Activated naive CD4-positive, alpha-beta T cell treated with anti-CD3 and anti-CD28 coated beads for 36 hours (primary cell): ENCODE measurements around the gene IGF2BP3. TPM values are rescaled to one million over a fixed set of nuclear protein-coding genes. Genes with fewer than 3 reads are reported as not detected.

ENCODE experiments used
- CTCF ChIA-PET: fragments of 350-600 bp; sonication (Branson Sonifier 250); formaldehyde crosslinking; loops from one replicate; lab custom pipeline; 2021; ENCODE audit warnings: antibody characterized with exemption; lab: Charles Lee
- DNase-seq: peaks from one replicate; pipeline ENCODE4 v3.0.0-alpha.2; 2020
- H3K27ac Mint-ChIP-seq: one replicate; pipeline ENCODE4 v1.8.0; 2021; ENCODE audit warnings: mild to moderate bottlenecking, mixed read lengths
- H3K27me3 Mint-ChIP-seq: one replicate; pipeline ENCODE4 v1.8.0; 2021; ENCODE audit warnings: low read depth, mixed read lengths
- H3K36me3 Mint-ChIP-seq: one replicate; pipeline ENCODE4 v1.8.0; 2021; ENCODE audit warnings: low read depth, mixed read lengths
- H3K4me1 Mint-ChIP-seq: one replicate; pipeline ENCODE4 v1.8.0; 2021; ENCODE audit warnings: low read depth, mixed read lengths
- H3K4me3 Mint-ChIP-seq: one replicate; pipeline ENCODE4 v1.8.0; 2021; ENCODE audit warnings: mild to moderate bottlenecking, moderate library complexity, mixed read lengths
- H3K9me3 Mint-ChIP-seq: one replicate; pipeline ENCODE4 v1.8.0; 2021; ENCODE audit warnings: mixed read lengths
- intact Hi-C: fragments of 100-400 bp; cut with micrococcal nuclease; formaldehyde crosslinking; loops from one replicate; pipeline ENCODE4 v1.15.1; 2023
- total RNA-seq, 2 experiments: library from RNA; stranded (reverse); gene quantifications; one replicate each; pipeline ENCODE4 v1.2.3, GENCODE V29; 2021

IGF2BP3 gene
- total RNA-seq, 2 experiments from 2014 or later, result 0.29 to 0.54 TPM

DNA sequence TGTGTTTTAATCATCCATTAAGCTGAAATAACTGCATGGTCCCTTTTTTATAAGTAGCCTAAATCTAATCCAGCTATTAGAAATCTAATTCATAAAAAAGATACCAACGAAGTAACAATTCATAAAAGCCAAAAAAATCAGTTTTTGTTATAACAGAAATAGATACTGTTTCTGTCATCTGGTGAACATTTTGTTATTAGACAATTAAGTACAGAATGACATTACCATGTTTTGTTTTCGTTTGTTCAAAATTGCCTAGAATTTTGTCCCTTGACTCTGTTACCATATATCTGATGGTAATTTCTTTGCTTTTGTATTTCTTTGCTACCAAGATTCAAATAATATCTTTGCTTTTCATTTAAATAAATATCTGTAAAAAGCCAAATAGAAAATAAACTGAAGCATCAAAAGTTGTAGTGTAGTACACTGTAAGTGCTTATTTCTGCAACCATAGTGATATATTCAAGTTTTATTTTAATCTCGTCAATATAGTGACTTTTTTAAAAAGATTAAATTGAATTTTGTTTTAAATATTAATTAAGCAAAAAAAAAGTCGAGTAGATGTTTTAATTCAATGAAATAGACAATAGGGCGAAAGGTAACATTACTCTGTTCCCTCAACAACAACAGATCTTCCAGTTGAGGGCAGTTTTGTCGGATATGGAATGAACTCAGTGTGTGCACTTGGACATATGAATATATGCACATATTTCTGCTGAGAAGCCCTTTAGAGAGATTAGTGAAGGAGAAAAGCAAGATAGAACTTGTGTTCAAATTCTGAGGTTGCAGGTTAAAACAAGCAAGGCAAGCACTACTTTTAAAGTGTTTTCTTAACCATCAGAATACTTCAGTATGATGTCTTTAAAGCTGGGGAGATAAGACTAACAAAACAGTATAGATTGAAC is 7.9 kb upstream of the IGF2BP3 start:
- no peaks in the 10 kb centered on the region for H3K36me3 Mint-ChIP-seq
- CTCF ChIA-PET, result interaction anchor here (0.8 to 1.3 kb wide), 2 partner anchors 113 to 205 kb away, joined by 3 read pairs; no protein-coding TSS in a partner anchor
- no peak overlapping the region for H3K4me3 Mint-ChIP-seq
- intact Hi-C loops, result loop anchor here (10.0 kb wide), 2 partner anchors 373 to 463 kb away; partner anchors contain the start of genes HYCC1 and KLHL7
- DNase-seq, result no peak
- peaks cover 7% of the 10 kb centered on the region for H3K4me1 Mint-ChIP-seq
- H3K9me3 Mint-ChIP-seq, result no peaks in the 10 kb centered on the region
- peaks cover 34% of the 10 kb centered on the region for H3K27me3 Mint-ChIP-seq
- H3K27ac Mint-ChIP-seq, result no peak overlapping the region

DNA sequence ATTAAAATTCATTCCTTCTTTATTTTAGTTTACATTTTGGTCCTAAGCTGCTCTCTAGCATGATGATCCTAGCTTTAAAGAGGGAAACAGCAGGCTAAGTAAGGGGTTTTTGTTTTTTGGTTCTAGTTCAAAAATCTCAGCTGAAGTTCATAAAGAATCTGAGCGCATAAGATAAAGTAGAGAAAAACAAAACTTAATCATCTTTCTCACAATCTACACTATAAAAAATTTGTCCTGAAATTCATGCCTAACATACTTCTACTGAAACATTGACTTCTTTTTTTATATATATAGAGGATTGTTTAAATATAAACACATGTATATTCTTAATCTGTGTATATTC is 6.8 kb upstream of the IGF2BP3 start:
- DNase-seq, result no peak
- intact Hi-C loops, result loop anchor here (10.0 kb wide), 2 partner anchors 372 to 462 kb away; partner anchors contain the start of genes HYCC1 and KLHL7
- no peak overlapping the region for H3K27ac Mint-ChIP-seq
- CTCF ChIA-PET, result no interaction called here
- peaks cover 7% of the 10 kb centered on the region for H3K4me1 Mint-ChIP-seq
- H3K27me3 Mint-ChIP-seq, result peaks cover 41% of the 10 kb centered on the region
- H3K9me3 Mint-ChIP-seq, result no peaks in the 10 kb centered on the region
- no peak overlapping the region for H3K4me3 Mint-ChIP-seq
- no peaks in the 10 kb centered on the region for H3K36me3 Mint-ChIP-seq

GRCh38 chr7:23476286-23477156 is 6.2 kb upstream of the IGF2BP3 start:
- Mint-ChIP-seq H3K27ac (no peak overlapping the region), H3K27me3 (peaks cover 45% of the 10 kb centered on the region), H3K4me3 (no peak overlapping the region), H3K4me1 (peaks cover 8% of the 10 kb centered on the region), H3K9me3 (no peaks in the 10 kb centered on the region), H3K36me3 (no peaks in the 10 kb centered on the region)
- CTCF ChIA-PET, result no interaction called here
- no peak for DNase-seq
- intact Hi-C loops, result loop anchor here (1.0 to 10.0 kb wide), 3 partner anchors 9 to 462 kb away; partner anchors contain the start of genes HYCC1 and KLHL7

GRCh38 chr7:23475576-23475839 is 5.2 kb upstream of the IGF2BP3 start:
- no peak overlapping the region for H3K27ac Mint-ChIP-seq
- no peak overlapping the region for H3K4me3 Mint-ChIP-seq
- CTCF ChIA-PET, result no interaction called here

GRCh38 chr7:23474829-23475575 is 4.7 kb upstream of the IGF2BP3 start:
- CTCF ChIA-PET, result no interaction called here
- peaks cover 55% of the 10 kb centered on the region for H3K27me3 Mint-ChIP-seq
- H3K4me3 Mint-ChIP-seq, result peak overlapping the region; percentile 76
- intact Hi-C loops, result loop anchor here (1.0 to 10.0 kb wide), 6 partner anchors 55 to 460 kb away; partner anchors contain the start of genes CCDC126, HYCC1, KLHL7 and MALSU1
- peak overlapping the region; percentile 30 for H3K27ac Mint-ChIP-seq
- DNase-seq, result no peak
- no peaks in the 10 kb centered on the region for H3K9me3 Mint-ChIP-seq
- no peaks in the 10 kb centered on the region for H3K36me3 Mint-ChIP-seq
- peaks cover 19% of the 10 kb centered on the region for H3K4me1 Mint-ChIP-seq

More at GRCh38 chr7:23475576-23475839, 5.2 kb upstream of the IGF2BP3 start:
- peaks cover 51% of the 10 kb centered on the region for H3K27me3 Mint-ChIP-seq
- no peaks in the 10 kb centered on the region for H3K36me3 Mint-ChIP-seq
- no peak for DNase-seq
- intact Hi-C loops, result loop anchor here (2.0 to 10.0 kb wide), 3 partner anchors 295 to 461 kb away; partner anchors contain the start of genes HYCC1 and KLHL7
- H3K9me3 Mint-ChIP-seq, result no peaks in the 10 kb centered on the region
- peaks cover 14% of the 10 kb centered on the region for H3K4me1 Mint-ChIP-seq

- H3K4me1 Mint-ChIP-seq, result peaks cover 22% of the 10 kb centered on the region
- peak; percentile 91 for DNase-seq
- H3K27ac Mint-ChIP-seq, result peak overlapping the region; percentile 30
- CTCF ChIA-PET, result interaction anchor here (2.1 kb wide), 1 partner anchor 11 kb away, joined by 12 read pairs; no protein-coding TSS in a partner anchor
- H3K27me3 Mint-ChIP-seq, result peaks cover 57% of the 10 kb centered on the region
- peak overlapping the region; percentile 76 for H3K4me3 Mint-ChIP-seq
- no peaks in the 10 kb centered on the region for H3K9me3 Mint-ChIP-seq
- intact Hi-C loops, result loop anchor here (1.0 to 10.0 kb wide), 6 partner anchors 56 to 459 kb away; partner anchors contain the start of genes CCDC126, HYCC1, KLHL7 and MALSU1
- H3K36me3 Mint-ChIP-seq, result no peaks in the 10 kb centered on the region
Measured at GRCh38 chr7:23474094-23474828, 4.0 kb upstream of the IGF2BP3 start.

- no peak overlapping the region for H3K27ac Mint-ChIP-seq
Measured at GRCh38 chr7:23473844-23474093, 3.5 kb upstream of the IGF2BP3 start.

DNA sequence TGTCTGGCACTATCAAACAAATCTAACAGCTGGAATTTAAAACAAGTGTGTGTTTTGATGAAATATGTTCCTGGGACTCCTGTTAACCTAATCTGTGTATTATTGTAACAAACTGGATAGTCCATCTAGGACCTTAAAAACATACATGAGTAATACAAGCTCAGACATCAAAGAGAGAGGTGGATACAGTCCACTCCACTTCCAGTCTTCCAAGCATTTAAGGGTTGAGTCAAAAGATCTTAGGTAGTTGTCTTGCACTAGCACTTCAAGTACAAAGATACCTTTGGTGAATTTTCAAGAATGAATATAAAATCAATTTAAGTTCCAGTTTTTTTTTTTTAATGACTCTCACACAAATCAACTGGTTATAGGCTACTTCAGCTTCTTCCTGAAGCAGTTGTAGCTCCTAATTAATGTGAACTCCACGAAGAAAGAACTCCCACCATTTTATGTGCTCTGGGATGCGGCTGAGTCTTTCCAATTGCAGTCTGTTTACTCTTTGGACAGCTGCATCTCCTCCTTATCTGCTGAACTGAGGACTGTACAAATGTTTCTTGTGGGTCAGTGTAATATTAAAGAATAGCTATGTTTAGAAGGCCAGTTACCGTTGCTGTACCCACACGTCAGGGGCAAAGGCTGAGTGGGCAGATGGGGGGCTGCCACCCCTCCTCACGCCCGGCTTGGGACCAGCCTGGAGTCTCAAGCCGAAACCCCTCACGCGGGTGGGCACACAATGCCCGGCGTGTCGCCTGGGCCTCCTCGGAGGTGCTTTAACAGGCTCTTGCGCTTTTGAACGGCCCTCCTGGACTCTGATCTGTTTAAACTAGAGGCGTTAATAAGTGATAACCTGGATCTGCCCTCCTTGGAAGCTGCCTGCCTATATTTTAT is 2.9 kb upstream of the IGF2BP3 start:
- no peak for DNase-seq
- Mint-ChIP-seq H3K9me3 (no peaks in the 10 kb centered on the region), H3K27ac (no peak overlapping the region), H3K36me3 (no peaks in the 10 kb centered on the region), H3K27me3 (peaks cover 57% of the 10 kb centered on the region), H3K4me3 (peak overlapping the region; percentile 30), H3K4me1 (peaks cover 26% of the 10 kb centered on the region)
- CTCF ChIA-PET, result interaction anchor here (0.8 to 2.1 kb wide), 5 partner anchors 10 to 200 kb away, joined by 3 to 12 read pairs (median 4); no protein-coding TSS in a partner anchor
- intact Hi-C loops, result loop anchor here (2.0 to 10.0 kb wide), 4 partner anchors 124 to 458 kb away; partner anchors contain the start of genes CCDC126, FAM221A, HYCC1 and KLHL7

More at GRCh38 chr7:23473844-23474093, 3.5 kb upstream of the IGF2BP3 start:
- Mint-ChIP-seq H3K4me3 (peak overlapping the region; percentile 76), H3K27me3 (peaks cover 58% of the 10 kb centered on the region), H3K9me3 (no peaks in the 10 kb centered on the region), H3K36me3 (no peaks in the 10 kb centered on the region), H3K4me1 (peaks cover 23% of the 10 kb centered on the region)
- intact Hi-C loops, result loop anchor here (1.0 to 10.0 kb wide), 7 partner anchors 57 to 459 kb away; partner anchors contain the start of genes CCDC126, FAM221A, HYCC1 and KLHL7
- CTCF ChIA-PET, result interaction anchor here (1.0 to 2.1 kb wide), 3 partner anchors 10 to 200 kb away, joined by 4 to 12 read pairs (median 4); no protein-coding TSS in a partner anchor
- no peak for DNase-seq

- CTCF ChIA-PET, result interaction anchor here (0.8 to 2.1 kb wide), 5 partner anchors 9 to 199 kb away, joined by 3 to 12 read pairs (median 4); no protein-coding TSS in a partner anchor
- no peaks in the 10 kb centered on the region for H3K9me3 Mint-ChIP-seq
- H3K27me3 Mint-ChIP-seq, result peaks cover 64% of the 10 kb centered on the region
- DNase-seq, result no peak
- H3K4me3 Mint-ChIP-seq, result no peak overlapping the region
- no peaks in the 10 kb centered on the region for H3K36me3 Mint-ChIP-seq
- peaks cover 31% of the 10 kb centered on the region for H3K4me1 Mint-ChIP-seq
- intact Hi-C loops, result loop anchor here (2.0 to 10.0 kb wide), 4 partner anchors 125 to 458 kb away; partner anchors contain the start of genes CCDC126, FAM221A, HYCC1 and KLHL7
- H3K27ac Mint-ChIP-seq, result no peak overlapping the region
Measured at GRCh38 chr7:23472556-23472955, 2.3 kb upstream of the IGF2BP3 start.

DNA sequence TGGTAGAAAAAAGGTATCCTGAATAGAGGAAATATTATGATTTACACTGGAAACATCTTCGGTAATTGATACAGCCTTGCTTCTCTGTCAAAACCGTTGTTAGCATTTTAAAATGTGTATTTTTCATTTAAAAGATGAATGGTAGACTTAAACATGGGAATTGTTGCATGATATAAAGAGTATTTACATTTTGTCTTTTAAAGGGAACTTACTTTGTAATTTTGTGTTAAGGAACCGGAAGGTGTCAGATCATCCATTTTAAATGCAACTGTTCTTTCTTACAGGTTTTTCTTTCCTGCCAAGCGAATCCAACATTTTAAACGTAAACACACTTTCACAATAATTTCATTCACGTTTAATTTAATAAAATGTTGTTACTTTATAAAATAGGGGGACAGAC is 1.8 kb upstream of the IGF2BP3 start:
- DNase-seq, result no peak
- no peak overlapping the region for H3K27ac Mint-ChIP-seq
- peaks cover 31% of the 10 kb centered on the region for H3K4me1 Mint-ChIP-seq
- no peak overlapping the region for H3K4me3 Mint-ChIP-seq
- intact Hi-C loops, result loop anchor here (2.0 to 10.0 kb wide), 4 partner anchors 125 to 457 kb away; partner anchors contain the start of genes CCDC126, FAM221A, HYCC1 and KLHL7
- H3K9me3 Mint-ChIP-seq, result no peaks in the 10 kb centered on the region
- no peaks in the 10 kb centered on the region for H3K36me3 Mint-ChIP-seq
- CTCF ChIA-PET, result interaction anchor here (2.1 kb wide), 1 partner anchor 9 kb away, joined by 12 read pairs; no protein-coding TSS in a partner anchor
- peaks cover 66% of the 10 kb centered on the region for H3K27me3 Mint-ChIP-seq
